Activated CD4-positive, CD25-positive, alpha-beta regulatory T cell treated with anti-CD3 and anti-CD28 coated beads, Interleukin-2, amount 50 U/mL, for 24 hours (primary cell): ENCODE measurements around the gene VPS37C.
"Not testable (repeated sequence)": the region's sequence is repeated elsewhere in the genome, so short reads cannot be mapped to it uniquely, and the experiment has no call there.

Source experiments
- ATAC-seq, 2 donors: fragments of 150-1000 bp; cut with Tn5 transposase; one replicate each; pipeline ENCODE4 v1.10.0; 2021; ENCODE audit warnings: mild to moderate bottlenecking in 1 of 2, moderate library complexity in 1 of 2

The VPS37C gene

GRCh38 chr11:61161190-61162091 lies at the start of gene VPS37C:
VPS37C (minus strand) TSS chr11:61161426; CDS start chr11:61138829, 22,597 bp downstream.
- peak; percentile 76 to 81 for ATAC-seq

- ATAC-seq: not testable (repeated sequence)
Measured at GRCh38 chr11:61210629-61211028, 49.4 kb upstream of the VPS37C start.

GRCh38 chr11:61207636-61208310 lies 46.5 kb upstream of the VPS37C start:
- ATAC-seq: not testable (repeated sequence)

- not testable (repeated sequence) for ATAC-seq
Measured at GRCh38 chr11:61204502-61205059, 43.4 kb upstream of the VPS37C start.

- ATAC-seq: not testable (repeated sequence)
Measured at GRCh38 chr11:61203873-61204272, 42.6 kb upstream of the VPS37C start.

- not testable (repeated sequence) for ATAC-seq
Measured at GRCh38 chr11:61202950-61203746, 41.9 kb upstream of the VPS37C start, which contains the start of gene PGA3. PGA3 (plus strand) TSS chr11:61203515; CDS start chr11:61203565, 50 bp downstream.

- no peak for ATAC-seq
Measured at GRCh38 chr11:61201476-61201875, 40.2 kb upstream of the VPS37C start.

- no peak for ATAC-seq
Measured at GRCh38 chr11:61198948-61199523, 37.8 kb upstream of the VPS37C start.

GRCh38 chr11:61198361-61198760 lies 37.1 kb upstream of the VPS37C start:
- ATAC-seq: no peak

- ATAC-seq: no peak
Measured at GRCh38 chr11:61195719-61196118, 34.5 kb upstream of the VPS37C start.

GRCh38 chr11:61194981-61195695 lies 33.9 kb upstream of the VPS37C start:
- no peak for ATAC-seq

- no peak for ATAC-seq
Measured at GRCh38 chr11:61194169-61194671, 33.0 kb upstream of the VPS37C start.

GRCh38 chr11:61193596-61193995 lies 32.4 kb upstream of the VPS37C start:
- no peak for ATAC-seq

- ATAC-seq: no peak
Measured at GRCh38 chr11:61189933-61190332, 28.7 kb upstream of the VPS37C start.

- peak; percentile 75 to 76 for ATAC-seq
Measured at GRCh38 chr11:61187505-61188130, 26.4 kb upstream of the VPS37C start.

- no peak for ATAC-seq
Measured at GRCh38 chr11:61186504-61186903, 25.3 kb upstream of the VPS37C start.

- ATAC-seq: no peak
Measured at GRCh38 chr11:61183645-61184044, 22.4 kb upstream of the VPS37C start.

- ATAC-seq: no peak
Measured at GRCh38 chr11:61181489-61181888, 20.3 kb upstream of the VPS37C start.

- not testable (repeated sequence) for ATAC-seq
Measured at GRCh38 chr11:61180205-61180604, 19.0 kb upstream of the VPS37C start.

- no peak for ATAC-seq
Measured at GRCh38 chr11:61176446-61176845, 15.2 kb upstream of the VPS37C start.

GRCh38 chr11:61174949-61175348 lies 13.7 kb upstream of the VPS37C start:
- ATAC-seq: no peak
